ENCODE results near the gene TRAM2. TPM values are rescaled to one million over a fixed set of nuclear protein-coding genes. Genes with fewer than 3 reads are reported as not detected.

Gene TRAM2
- total and polyA plus RNA-seq, 2 of the 8 experiments (the other 6 are each of a cell fraction or from before 2014, with no cell fraction given), result 9.0 to 21.4 TPM

GRCh38 chr6:52515219-52515960 lies 61.5 kb downstream of the TRAM2 start (continued):
- no peak for TF ChIP-seq CHD7 (IDR thresholded peaks at IDR 0.05; ENCODE audit: insufficient replicate concordance, low read length)
- TF ChIP-seq NRF1 (IDR thresholded peaks at IDR 0.05; ENCODE audit: low read depth, low read length), result no peak
- TF ChIP-seq SIX5 (IDR thresholded peaks at IDR 0.05; ENCODE audit: low read depth, low read length), result no peak
